Nephron progenitor cell (in vitro differentiated cells): Measurements from ENCODE around the gene SNX25.
A peak's percentile ranks its signal among the peaks of the same experiment; 100 is the strongest.
"Not testable (repeated sequence)": the region's sequence is repeated elsewhere in the genome, so short reads cannot be mapped to it uniquely, and the experiment has no call there.

Experiments used
- DNase-seq: peaks from one replicate; pipeline ENCODE4 v3.0.0; 2021
- H3K27ac Mint-ChIP-seq: 2 replicates; pipeline ENCODE4 v1.8.0; 2021; ENCODE audit warnings: mild to moderate bottlenecking, moderate library complexity, mixed read lengths
- H3K27me3 Mint-ChIP-seq: 2 replicates; pipeline ENCODE4 v1.8.0; 2021; ENCODE audit warnings: mild to moderate bottlenecking, low read depth, mixed read lengths; ENCODE audit not compliant: poor library complexity
- H3K36me3 Mint-ChIP-seq: 2 replicates; pipeline ENCODE4 v1.8.0; 2021; ENCODE audit warnings: low read depth, mixed read lengths
- H3K4me1 Mint-ChIP-seq: 2 replicates; pipeline ENCODE4 v1.8.0; 2021; ENCODE audit warnings: mixed read lengths
- H3K4me3 Mint-ChIP-seq: 2 replicates; pipeline ENCODE4 v1.8.0; 2021; ENCODE audit warnings: mild to moderate bottlenecking, moderate library complexity, mixed read lengths
- H3K9me3 Mint-ChIP-seq: 2 replicates; pipeline ENCODE4 v1.8.0; 2021; ENCODE audit warnings: mild to moderate bottlenecking, moderate library complexity, mixed read lengths
- CTCF ChIP-seq: fragments of 200-600 bp; sonication (generic); IDR thresholded peaks from 2 replicates; pipeline ENCODE4 v1.5.0; 2021; ENCODE audit warnings: antibody characterized with exemption

The SNX25 gene

GRCh38 chr4:185358959-185359358 is 149.6 kb downstream of the SNX25 start:
- H3K9me3 Mint-ChIP-seq: no peaks in the 10 kb centered on the region
- H3K4me1 Mint-ChIP-seq: peaks cover 2% of the 10 kb centered on the region
- H3K36me3 Mint-ChIP-seq: peaks cover 12% of the 10 kb centered on the region
- no peak overlapping the region for H3K27ac Mint-ChIP-seq
- H3K27me3 Mint-ChIP-seq: no peaks in the 10 kb centered on the region
- no peak for TF ChIP-seq CTCF
- no peak for DNase-seq
- H3K4me3 Mint-ChIP-seq: no peak overlapping the region

- DNase-seq: no peak
- no peak overlapping the region for H3K27ac Mint-ChIP-seq
- no peak overlapping the region for H3K4me3 Mint-ChIP-seq
- H3K4me1 Mint-ChIP-seq: peaks cover 12% of the 10 kb centered on the region
- no peaks in the 10 kb centered on the region for H3K9me3 Mint-ChIP-seq
- no peaks in the 10 kb centered on the region for H3K27me3 Mint-ChIP-seq
- TF ChIP-seq CTCF: no peak
- peaks cover 6% of the 10 kb centered on the region for H3K36me3 Mint-ChIP-seq
These were observed 150.5 kb downstream of the SNX25 start for GRCh38 chr4:185359767-185360446.

- TF ChIP-seq CTCF: no peak
- Mint-ChIP-seq H3K4me1 (peaks cover 23% of the 10 kb centered on the region), H3K27me3 (no peaks in the 10 kb centered on the region), H3K4me3 (no peak overlapping the region), H3K36me3 (peaks cover 6% of the 10 kb centered on the region), H3K9me3 (no peaks in the 10 kb centered on the region), H3K27ac (no peak overlapping the region)
- DNase-seq: no peak
These were observed 152.5 kb downstream of the SNX25 start for GRCh38 chr4:185361872-185362271.

GRCh38 chr4:185362570-185362969 is 153.2 kb downstream of the SNX25 start:
- H3K27me3 Mint-ChIP-seq, H3K4me3 Mint-ChIP-seq, H3K9me3 Mint-ChIP-seq, H3K36me3 Mint-ChIP-seq, H3K27ac Mint-ChIP-seq, DNase-seq: not testable (repeated sequence)
- H3K4me1 Mint-ChIP-seq: peaks cover 26% of the 10 kb centered on the region

- Mint-ChIP-seq H3K4me3 (no peak overlapping the region), H3K36me3 (peaks cover 2% of the 10 kb centered on the region), H3K9me3 (no peaks in the 10 kb centered on the region), H3K4me1 (peaks cover 26% of the 10 kb centered on the region), H3K27ac (peak overlapping the region; percentile 32), H3K27me3 (no peaks in the 10 kb centered on the region)
- no peak for TF ChIP-seq CTCF
- no peak for DNase-seq
These were observed 153.9 kb downstream of the SNX25 start for GRCh38 chr4:185363251-185363650.

- Mint-ChIP-seq H3K4me3 (no peak overlapping the region), H3K9me3 (no peaks in the 10 kb centered on the region), H3K4me1 (peaks cover 26% of the 10 kb centered on the region), H3K27me3 (no peaks in the 10 kb centered on the region), H3K36me3 (peaks cover 5% of the 10 kb centered on the region), H3K27ac (no peak overlapping the region)
- peak; percentile 21 for DNase-seq
- no peak for TF ChIP-seq CTCF
These were observed 155.5 kb downstream of the SNX25 start for GRCh38 chr4:185364886-185365285.
